ENCODE measurements around the gene UTS2.

UTS2 gene

DNA sequence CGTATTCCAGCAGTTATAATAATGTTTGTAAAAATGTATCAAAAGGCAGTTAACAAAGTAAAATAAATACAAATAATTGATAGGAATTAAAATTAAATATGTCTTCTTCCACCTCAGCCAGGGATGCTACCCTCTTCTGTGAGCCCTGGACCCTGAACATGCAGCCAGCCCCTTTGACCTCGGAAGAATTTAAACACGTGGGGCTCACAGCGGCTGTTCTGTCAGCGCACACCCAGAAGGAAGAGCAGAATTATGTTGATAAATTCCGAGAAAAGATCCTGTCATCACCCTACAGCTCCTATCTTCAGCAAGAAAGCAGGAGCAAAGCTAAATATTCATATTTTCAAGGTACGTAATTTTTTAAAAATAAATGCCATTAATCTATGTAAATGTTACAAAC lies 26.5 kb downstream of the UTS2 start:
- peaks cover 10% of the 10 kb centered on the region for H3K36me3 Mint-ChIP-seq (ENCODE audit: insufficient read depth)

GRCh38 chr1:7824701-7825100 lies 28.2 kb downstream of the UTS2 start:
- Mint-ChIP-seq H3K27me3 (no peaks in the 10 kb centered on the region), H3K4me1 (peaks cover 6% of the 10 kb centered on the region), H3K27ac (ENCODE audit: low read depth) (no peak overlapping the region), H3K4me3 (no peak overlapping the region), H3K36me3 (ENCODE audit: insufficient read depth) (peaks cover 10% of the 10 kb centered on the region), H3K9me3 (no peaks in the 10 kb centered on the region)
- no peak for DNase-seq (ENCODE audit: low spot score in 2 of 2)
- ATAC-seq (replicated peaks; ENCODE audit: extremely low read depth, poor library complexity, severe bottlenecking) = no peak

More for the DNA sequence above, 26.5 kb downstream of the UTS2 start:
- ATAC-seq (replicated peaks; ENCODE audit: extremely low read depth, poor library complexity, severe bottlenecking) (no peak), DNase-seq (ENCODE audit: low spot score in 2 of 2) (no peak)
- Mint-ChIP-seq H3K4me3 (peak overlapping the region; percentile 90), H3K9me3 (no peaks in the 10 kb centered on the region), H3K27me3 (no peaks in the 10 kb centered on the region), H3K27ac (ENCODE audit: low read depth) (peak overlapping the region; percentile 97), H3K4me1 (peaks cover 6% of the 10 kb centered on the region)

- Mint-ChIP-seq H3K4me3 (no peak overlapping the region), H3K4me1 (no peaks in the 10 kb centered on the region), H3K27me3 (no peaks in the 10 kb centered on the region), H3K9me3 (no peaks in the 10 kb centered on the region), H3K27ac (ENCODE audit: low read depth) (no peak overlapping the region), H3K36me3 (ENCODE audit: insufficient read depth) (peaks cover under 1% of the 10 kb centered on the region)
- DNase-seq (ENCODE audit: low spot score in 2 of 2) (no peak), ATAC-seq (replicated peaks; ENCODE audit: extremely low read depth, poor library complexity, severe bottlenecking) (no peak)
Measured at GRCh38 chr1:7821282-7821681, 31.6 kb downstream of the UTS2 start.

DNA sequence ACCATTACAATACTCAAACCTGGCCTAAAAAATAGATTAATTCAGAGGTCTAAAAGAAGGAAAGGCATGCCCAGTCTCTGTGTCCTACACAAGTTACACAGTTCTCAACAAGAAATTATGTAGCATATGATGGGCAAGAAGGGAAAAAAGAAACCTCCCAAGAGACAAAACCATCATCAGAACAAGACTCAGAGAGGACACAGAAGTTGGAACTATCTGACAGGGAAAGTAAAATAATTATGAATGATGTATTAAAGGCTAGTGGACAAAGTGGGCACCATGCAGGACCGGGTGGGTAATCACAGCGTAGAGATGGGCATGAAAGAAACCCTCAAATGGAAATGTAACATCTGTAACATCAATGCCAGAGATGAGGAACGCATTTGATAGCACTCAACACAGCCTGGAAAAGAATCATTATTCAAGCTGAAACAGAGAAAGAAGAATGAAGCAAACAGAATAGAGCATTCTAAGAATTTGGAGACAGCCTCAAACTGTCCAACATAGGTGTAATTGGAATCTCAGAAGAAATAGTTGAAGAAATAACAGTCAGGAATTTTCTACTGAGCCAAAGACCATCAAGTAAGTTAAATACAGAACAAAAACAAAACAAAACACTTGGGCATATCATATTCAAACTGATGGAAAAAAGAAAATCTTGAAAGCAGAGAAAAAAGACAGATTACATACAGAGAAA lies 39.0 kb downstream of the UTS2 start:
- no peaks in the 10 kb centered on the region for H3K36me3 Mint-ChIP-seq (ENCODE audit: insufficient read depth)
- no peak overlapping the region for H3K27ac Mint-ChIP-seq (ENCODE audit: low read depth)
- no peaks in the 10 kb centered on the region for H3K27me3 Mint-ChIP-seq
- no peak overlapping the region for H3K4me3 Mint-ChIP-seq
- H3K9me3 Mint-ChIP-seq = peaks cover 17% of the 10 kb centered on the region
- H3K4me1 Mint-ChIP-seq = no peaks in the 10 kb centered on the region
- ATAC-seq (replicated peaks; ENCODE audit: extremely low read depth, poor library complexity, severe bottlenecking) (no peak), DNase-seq (ENCODE audit: low spot score in 2 of 2) (no peak)

DNA sequence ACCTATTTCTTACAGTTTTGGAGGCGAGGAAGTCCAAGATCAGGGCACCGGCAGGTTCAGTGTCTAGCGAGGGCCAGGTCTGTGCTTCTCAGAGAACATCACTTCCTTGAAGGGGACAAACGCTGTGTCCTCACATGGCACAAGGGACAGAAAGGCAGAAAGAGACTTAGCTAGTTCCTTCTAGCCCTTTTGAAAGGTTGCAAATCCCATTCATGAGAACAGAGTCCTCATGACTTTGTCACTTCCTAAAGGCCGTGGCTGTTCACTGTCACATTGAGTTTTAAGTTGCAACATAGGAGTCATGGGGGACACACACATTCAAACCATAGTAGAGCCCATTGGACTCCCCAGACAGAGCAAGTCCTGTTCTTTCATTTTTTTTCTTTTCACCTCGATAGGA lies 41.4 kb downstream of the UTS2 start:
- Mint-ChIP-seq H3K9me3 (peaks cover 17% of the 10 kb centered on the region), H3K4me3 (no peak overlapping the region), H3K36me3 (ENCODE audit: insufficient read depth) (peaks cover 1% of the 10 kb centered on the region), H3K4me1 (no peaks in the 10 kb centered on the region), H3K27me3 (no peaks in the 10 kb centered on the region), H3K27ac (ENCODE audit: low read depth) (no peak overlapping the region)
- DNase-seq (ENCODE audit: low spot score in 2 of 2) (no peak), ATAC-seq (replicated peaks; ENCODE audit: extremely low read depth, poor library complexity, severe bottlenecking) (no peak)

DNA sequence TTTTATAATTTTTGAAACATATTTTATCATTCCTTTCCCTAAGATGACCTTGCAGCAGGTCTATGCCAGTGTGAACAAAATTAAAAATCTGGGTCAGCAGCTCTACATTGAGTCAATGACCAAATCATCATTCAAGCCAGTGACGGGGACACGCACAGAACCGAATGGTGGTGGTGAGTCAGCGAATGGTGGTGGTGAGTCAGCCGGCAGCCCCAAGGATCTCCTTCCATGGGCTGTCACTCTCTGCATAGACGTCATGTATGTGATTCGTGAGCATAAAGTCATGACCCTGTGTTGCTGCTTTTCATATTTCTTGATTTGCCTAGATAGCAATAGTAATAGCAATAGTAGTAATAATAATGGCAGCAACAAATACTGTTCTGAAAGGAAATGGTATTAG lies 42.5 kb downstream of the UTS2 start:
- Mint-ChIP-seq H3K36me3 (ENCODE audit: insufficient read depth) (peaks cover 3% of the 10 kb centered on the region), H3K4me1 (no peaks in the 10 kb centered on the region), H3K4me3 (no peak overlapping the region), H3K9me3 (peaks cover 17% of the 10 kb centered on the region), H3K27me3 (no peaks in the 10 kb centered on the region), H3K27ac (ENCODE audit: low read depth) (no peak overlapping the region)
- ATAC-seq (replicated peaks; ENCODE audit: extremely low read depth, poor library complexity, severe bottlenecking) (no peak), DNase-seq (ENCODE audit: low spot score in 2 of 2) (no peak)

- Mint-ChIP-seq H3K4me3 (no peak overlapping the region), H3K27ac (ENCODE audit: low read depth) (no peak overlapping the region), H3K36me3 (ENCODE audit: insufficient read depth) (peaks cover 5% of the 10 kb centered on the region), H3K9me3 (peaks cover 17% of the 10 kb centered on the region), H3K27me3 (no peaks in the 10 kb centered on the region), H3K4me1 (no peaks in the 10 kb centered on the region)
- DNase-seq (ENCODE audit: low spot score in 2 of 2) (no peak), ATAC-seq (replicated peaks; ENCODE audit: extremely low read depth, poor library complexity, severe bottlenecking) (no peak)
Measured at GRCh38 chr1:7809742-7810141, 43.1 kb downstream of the UTS2 start.

DNA sequence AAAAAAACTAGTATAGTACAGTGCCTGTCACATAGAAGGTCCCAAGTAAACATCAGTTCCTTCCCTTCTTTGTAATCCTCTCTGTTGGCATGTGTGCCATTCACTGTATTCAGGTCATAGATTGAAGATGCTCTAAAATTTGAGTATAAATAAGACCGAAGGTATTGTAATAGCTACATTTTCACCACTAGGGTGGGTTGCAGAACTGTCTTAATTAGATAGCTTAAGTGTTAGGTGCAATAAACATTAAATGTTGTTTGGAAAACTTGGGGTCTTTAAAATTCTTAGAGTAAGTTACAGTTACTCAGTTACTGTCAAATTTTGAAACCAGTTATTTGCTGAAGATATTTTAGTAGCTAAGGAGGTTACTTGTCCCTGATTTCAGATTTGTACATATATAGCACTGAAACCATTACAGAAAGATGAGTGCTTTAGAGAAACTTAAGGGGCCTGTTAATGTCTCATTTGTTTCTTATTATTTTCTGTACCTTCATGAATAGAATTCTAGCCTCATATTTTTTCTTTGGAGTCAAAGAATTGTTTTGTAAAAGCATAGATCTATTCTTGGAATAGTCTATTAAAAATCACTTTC lies 44.5 kb downstream of the UTS2 start:
- no peak for ATAC-seq (replicated peaks; ENCODE audit: extremely low read depth, poor library complexity, severe bottlenecking)

GRCh38 chr1:7805460-7805859 lies 47.4 kb downstream of the UTS2 start:
- H3K27ac Mint-ChIP-seq (ENCODE audit: low read depth) = no peak overlapping the region
- no peaks in the 10 kb centered on the region for H3K9me3 Mint-ChIP-seq
- H3K36me3 Mint-ChIP-seq (ENCODE audit: insufficient read depth) = peaks cover 5% of the 10 kb centered on the region
- ATAC-seq (replicated peaks; ENCODE audit: extremely low read depth, poor library complexity, severe bottlenecking) (no peak), DNase-seq (ENCODE audit: low spot score in 2 of 2) (no peak)
- H3K4me1 Mint-ChIP-seq = no peaks in the 10 kb centered on the region
- no peak overlapping the region for H3K4me3 Mint-ChIP-seq
- H3K27me3 Mint-ChIP-seq = no peaks in the 10 kb centered on the region

More for the DNA sequence above, 44.5 kb downstream of the UTS2 start:
- Mint-ChIP-seq H3K27me3 (no peaks in the 10 kb centered on the region), H3K36me3 (ENCODE audit: insufficient read depth) (peaks cover 5% of the 10 kb centered on the region), H3K4me1 (no peaks in the 10 kb centered on the region), H3K27ac (ENCODE audit: low read depth) (no peak overlapping the region), H3K4me3 (no peak overlapping the region), H3K9me3 (peaks cover 6% of the 10 kb centered on the region)
- DNase-seq (ENCODE audit: low spot score in 2 of 2) = no peak
